Endothelial cell of umbilical vein (primary cell): ENCODE measurements around the gene OR2AJ1. TPM values are rescaled to one million over a fixed set of nuclear protein-coding genes. Genes with fewer than 3 reads are reported as not detected.

Experiments used
- BruUV-seq: library from RNA; stranded (reverse); fragments of 400-500 nt; replicated peaks from 2 replicates; lab custom pipeline; 2021; lab: Mats Ljungman, UMichigan
- CTCF ChIA-PET: fragments of 300-600, 350-600 bp; sonication (Branson Sonifier 250); formaldehyde crosslinking; loops from one replicate; lab custom pipeline; 2021; ENCODE audit warnings: antibody characterized with exemption, inconsistent platforms; lab: Charles Lee
- POLR2A ChIA-PET: fragments of 300-600, 350-600 bp; sonication (Branson Sonifier 250); formaldehyde crosslinking; loops from one replicate; lab custom pipeline; 2021; ENCODE audit warnings: antibody characterized with exemption, inconsistent platforms; lab: Charles Lee
- DNase-seq: peaks from one replicate; pipeline ENCODE4 v3.0.0-alpha.2; 2011; ENCODE audit warnings: low read depth, low spot score
- FAIRE-seq: peaks from 2 replicates; lab custom pipeline; 2011; peaks lifted over from hg19 to GRCh38; lab: Jason Lieb, UNC
- H2AFZ ChIP-seq: 2 replicates; pipeline ENCODE4 v1.6.0; 2012; ENCODE audit warnings: low read depth, low read length, control low read depth, inconsistent platforms
- H3K27ac ChIP-seq: 2 replicates; pipeline ENCODE4 v1.5.1; 2011; ENCODE audit warnings: low read depth, mild to moderate bottlenecking, control low read depth, low read length, moderate library complexity; ENCODE audit not compliant: insufficient read depth
- H3K27me3 ChIP-seq, 2 experiments: 2 replicates each; pipeline versions ENCODE4 v1.6.0 to v1.6.1; 2011; ENCODE audit warnings: low read length in 2 of 2, mixed read lengths in 1 of 2; ENCODE audit not compliant: control insufficient read depth in 2 of 2, insufficient read depth in 2 of 2
- H3K36me3 ChIP-seq, 2 experiments: 2 replicates in 1 of 2; 3 replicates in 1 of 2; pipeline ENCODE4 v1.5.1; 2011; ENCODE audit warnings: low read length in 2 of 2, mild to moderate bottlenecking in 1 of 2, moderate library complexity in 1 of 2; ENCODE audit not compliant: control insufficient read depth in 2 of 2, insufficient read depth in 2 of 2; ENCODE audit errors: extremely low read depth in 1 of 2
- H3K4me1 ChIP-seq: 3 replicates; pipeline ENCODE4 v1.5.1; 2011; ENCODE audit warnings: mild to moderate bottlenecking, low read length; ENCODE audit not compliant: control insufficient read depth, insufficient read depth; ENCODE audit errors: extremely low read depth
- H3K4me2 ChIP-seq: 2 replicates; pipeline ENCODE4 v1.6.1; 2011; ENCODE audit warnings: low read length, control low read depth, mixed read lengths; ENCODE audit not compliant: insufficient read depth
- H3K4me3 ChIP-seq, 3 experiments: fragments of 200-600 bp in 1 of 3; sonication (generic), shearing (Covaris generic) in 1 of 3; replicated peaks in 1 of 3; 2 replicates each; pipeline ENCODE4 v1.5.1; 2011 to 2016; ENCODE audit warnings: control low read depth in 3 of 3, low read length in 3 of 3, mild to moderate bottlenecking in 2 of 3, inconsistent platforms in 1 of 3, low read depth in 1 of 3, moderate library complexity in 1 of 3; ENCODE audit not compliant: insufficient read depth in 1 of 3
- H3K79me2 ChIP-seq: 2 replicates; pipeline ENCODE4 v1.6.0; 2012; ENCODE audit warnings: low read length, inconsistent platforms; ENCODE audit not compliant: control insufficient read depth, insufficient read depth
- H3K9ac ChIP-seq: replicated peaks from 2 replicates; pipeline ENCODE3; 2011; ENCODE audit warnings: low read length, control low read depth; ENCODE audit not compliant: insufficient read depth; ENCODE audit errors: extremely low read depth
- H3K9me1 ChIP-seq: replicated peaks from 3 replicates; pipeline ENCODE4 v1.6.0; 2011; ENCODE audit warnings: mild to moderate bottlenecking, low read length; ENCODE audit not compliant: control insufficient read depth, insufficient read depth; ENCODE audit errors: extremely low read depth
- H3K9me3 ChIP-seq: replicated peaks from 2 replicates; pipeline ENCODE4 v1.5.1; 2012; ENCODE audit warnings: low read length, inconsistent platforms; ENCODE audit not compliant: control insufficient read depth, insufficient read depth
- H4K20me1 ChIP-seq: replicated peaks from 2 replicates; pipeline ENCODE3; 2011; ENCODE audit warnings: mild to moderate bottlenecking, low read length; ENCODE audit not compliant: control insufficient read depth, insufficient read depth; ENCODE audit errors: extremely low read depth
- CTCF ChIP-seq, 2 donors: IDR thresholded peaks; 1 replicate in 1 of 2; 2 replicates in 1 of 2; pipeline ENCODE4 v1.5.1; 2011; ENCODE audit warnings: low read length in 2 of 2, mild to moderate bottlenecking in 2 of 2, moderate library complexity in 2 of 2, control low read depth in 1 of 2, inconsistent platforms in 1 of 2, low read depth in 1 of 2; ENCODE audit not compliant: insufficient read depth in 1 of 2; ENCODE audit errors: extremely low read depth in 1 of 2
- EZH2 ChIP-seq: IDR thresholded peaks from 2 replicates; pipeline ENCODE4 v1.6.1; 2012; ENCODE audit warnings: borderline replicate concordance, low read depth, mild to moderate bottlenecking, moderate library complexity, low read length, inconsistent platforms; ENCODE audit not compliant: severe bottlenecking
- FOS ChIP-seq: IDR thresholded peaks from 2 replicates; pipeline ENCODE4 v1.6.1; 2011; ENCODE audit warnings: mild to moderate bottlenecking, low read length, moderate library complexity, borderline replicate concordance; ENCODE audit not compliant: insufficient read depth
- GATA2 ChIP-seq: IDR thresholded peaks from 2 replicates; pipeline ENCODE4 v1.7.0; 2011; ENCODE audit warnings: low read depth, mild to moderate bottlenecking, moderate library complexity, mixed read lengths, low read length; ENCODE audit not compliant: insufficient read length, insufficient read depth
- JUN ChIP-seq: IDR thresholded peaks from 2 replicates; pipeline ENCODE4 v1.6.1; 2011; ENCODE audit warnings: borderline replicate concordance, low read depth; ENCODE audit not compliant: insufficient read length, insufficient read depth
- MAX ChIP-seq: IDR thresholded peaks from 2 replicates; pipeline ENCODE4 v1.6.1; 2011; ENCODE audit not compliant: insufficient read depth, insufficient read length
- MYC ChIP-seq: IDR thresholded peaks from one replicate; pipeline ENCODE4 v1.6.1; 2011; ENCODE audit warnings: mild to moderate bottlenecking, low read depth, low read length
- POLR2A ChIP-seq: IDR thresholded peaks from 2 replicates; pipeline ENCODE4 v1.6.1; 2012; ENCODE audit warnings: low read depth, mild to moderate bottlenecking, control low read depth, low read length
- POLR2AphosphoS5 ChIP-seq: IDR thresholded peaks from 2 replicates; pipeline ENCODE4 v1.6.1; 2012; ENCODE audit warnings: low read depth, mild to moderate bottlenecking, control low read depth, low read length, moderate library complexity; ENCODE audit not compliant: insufficient read depth
- dilution Hi-C: fragments of 300-500 bp; cut with MboI; formaldehyde crosslinking; loops from one replicate; pipeline ENCODE4 v1.15.0; 2019; ENCODE audit warnings: low sequenced_read_pairs; ENCODE audit not compliant: extremely low pct_ligation_motif_present
- intact Hi-C: fragments of 100-400 bp; cut with micrococcal nuclease; formaldehyde crosslinking; loops from one replicate; pipeline ENCODE4 v1.10.0; 2022
- polyA plus RNA-seq, 4 experiments: library from polyadenylated mRNA; depleted of rRNA in 3 of 4; stranded (reverse) in 3 of 4; unstranded in 1 of 4; fragments of >200 nt; gene quantifications; 2 replicates each; pipeline versions ENCODE4 v1.2.1 to v1.2.3, GENCODE V29; 2011 to 2012; ENCODE audit warnings: missing spikeins in 1 of 4
- total RNA-seq: library from RNA; stranded (reverse); gene quantifications from 2 replicates; pipeline ENCODE4 v1.2.3, GENCODE V29; 2021

OR2AJ1 gene
- total and polyA plus RNA-seq, 2 donors (not counting 3 experiments of a cell fraction or from before 2014, with no cell fraction given): not detected

GRCh38 chr1:247883346-247883745 is 41.3 kb upstream of the OR2AJ1 start:
- Histone ChIP-seq H3K27ac (no peak overlapping the region), H3K9me1 (no peaks in the 10 kb centered on the region), H3K36me3 (no peaks in the 10 kb centered on the region), H3K27me3 (no peaks in the 10 kb centered on the region), H3K4me1 (no peaks in the 10 kb centered on the region), H2AFZ (no peak overlapping the region), H3K4me3 (no peak overlapping the region), H3K79me2 (no peaks in the 10 kb centered on the region), H3K9ac (no peak overlapping the region), H3K9me3 (peaks cover 5% of the 10 kb centered on the region), H3K4me2 (no peak overlapping the region), H4K20me1 (no peaks in the 10 kb centered on the region)
- TF ChIP-seq MYC: no peak
- no peak for TF ChIP-seq POLR2A
- TF ChIP-seq MAX: no peak
- TF ChIP-seq POLR2AphosphoS5: no peak
- no peak for TF ChIP-seq FOS
- no peak for TF ChIP-seq EZH2
- no peak for TF ChIP-seq GATA2
- no peak for TF ChIP-seq JUN
- no peak for TF ChIP-seq CTCF (IDR thresholded peaks at IDR 0.05; ENCODE audit: extremely low read depth in 1 of 2, insufficient read depth in 1 of 2, low read depth in 1 of 2, low read length in 2 of 2)
- BruUV-seq: no TSS peak
- intact Hi-C loops: no loop called here
- dilution Hi-C loops: no loop called here
- POLR2A ChIA-PET: no interaction called here
- FAIRE-seq (no peak), DNase-seq (no peak)
- CTCF ChIA-PET: no interaction called here
